C4-2B (cell line): ENCODE data around the gene ATG4B.

Source experiments
- H3K27ac ChIP-seq: fragments of 450-650 bp; 2 replicates; pipeline ENCODE4 v1.5.1; 2017
- ZFX ChIP-seq: fragments of 450-650 bp; IDR thresholded peaks from 2 replicates; pipeline ENCODE4 v1.6.1; 2017
- TF ChIP-seq, protein P1 (sequence below): fragments of 450-650 bp; conservative IDR thresholded peaks from 2 replicates; pipeline ENCODE4 v1.5.1; 2017; ENCODE audit warnings: mild to moderate bottlenecking

ATG4B gene

DNA sequence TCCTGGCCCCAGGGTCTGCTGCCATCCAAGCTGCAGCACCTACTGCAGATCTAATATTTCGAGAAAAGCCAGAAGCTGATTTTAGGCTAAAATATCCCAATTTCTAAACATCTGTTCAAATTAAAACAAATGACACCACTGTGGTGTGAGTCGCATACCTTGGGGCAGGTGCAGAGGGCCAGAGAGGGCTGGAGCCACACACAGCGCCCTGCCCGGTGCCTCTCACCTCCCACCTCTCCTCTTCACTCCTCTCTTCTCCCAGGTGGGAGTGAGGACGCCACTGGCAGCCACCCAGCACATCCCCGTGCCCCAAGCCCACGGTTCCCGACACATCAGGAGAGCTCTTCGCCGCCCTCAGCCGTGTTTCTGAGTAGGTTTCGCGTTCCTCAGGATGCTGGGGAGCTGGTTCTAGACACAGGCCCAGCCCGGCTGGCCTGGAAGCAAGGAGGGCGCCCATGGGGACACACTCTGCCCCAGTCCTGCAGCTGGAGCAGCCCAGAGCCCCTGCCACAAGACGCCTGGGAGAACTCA lies 21.9 kb upstream of the ATG4B start:
- TF ChIP-seq, protein P1, sequence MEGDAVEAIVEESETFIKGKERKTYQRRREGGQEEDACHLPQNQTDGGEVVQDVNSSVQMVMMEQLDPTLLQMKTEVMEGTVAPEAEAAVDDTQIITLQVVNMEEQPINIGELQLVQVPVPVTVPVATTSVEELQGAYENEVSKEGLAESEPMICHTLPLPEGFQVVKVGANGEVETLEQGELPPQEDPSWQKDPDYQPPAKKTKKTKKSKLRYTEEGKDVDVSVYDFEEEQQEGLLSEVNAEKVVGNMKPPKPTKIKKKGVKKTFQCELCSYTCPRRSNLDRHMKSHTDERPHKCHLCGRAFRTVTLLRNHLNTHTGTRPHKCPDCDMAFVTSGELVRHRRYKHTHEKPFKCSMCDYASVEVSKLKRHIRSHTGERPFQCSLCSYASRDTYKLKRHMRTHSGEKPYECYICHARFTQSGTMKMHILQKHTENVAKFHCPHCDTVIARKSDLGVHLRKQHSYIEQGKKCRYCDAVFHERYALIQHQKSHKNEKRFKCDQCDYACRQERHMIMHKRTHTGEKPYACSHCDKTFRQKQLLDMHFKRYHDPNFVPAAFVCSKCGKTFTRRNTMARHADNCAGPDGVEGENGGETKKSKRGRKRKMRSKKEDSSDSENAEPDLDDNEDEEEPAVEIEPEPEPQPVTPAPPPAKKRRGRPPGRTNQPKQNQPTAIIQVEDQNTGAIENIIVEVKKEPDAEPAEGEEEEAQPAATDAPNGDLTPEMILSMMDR, result no peak
- TF ChIP-seq ZFX, result no peak
- H3K27ac ChIP-seq, result peak overlapping the region; percentile 73; the same call in 1 of the 2 replicates

DNA sequence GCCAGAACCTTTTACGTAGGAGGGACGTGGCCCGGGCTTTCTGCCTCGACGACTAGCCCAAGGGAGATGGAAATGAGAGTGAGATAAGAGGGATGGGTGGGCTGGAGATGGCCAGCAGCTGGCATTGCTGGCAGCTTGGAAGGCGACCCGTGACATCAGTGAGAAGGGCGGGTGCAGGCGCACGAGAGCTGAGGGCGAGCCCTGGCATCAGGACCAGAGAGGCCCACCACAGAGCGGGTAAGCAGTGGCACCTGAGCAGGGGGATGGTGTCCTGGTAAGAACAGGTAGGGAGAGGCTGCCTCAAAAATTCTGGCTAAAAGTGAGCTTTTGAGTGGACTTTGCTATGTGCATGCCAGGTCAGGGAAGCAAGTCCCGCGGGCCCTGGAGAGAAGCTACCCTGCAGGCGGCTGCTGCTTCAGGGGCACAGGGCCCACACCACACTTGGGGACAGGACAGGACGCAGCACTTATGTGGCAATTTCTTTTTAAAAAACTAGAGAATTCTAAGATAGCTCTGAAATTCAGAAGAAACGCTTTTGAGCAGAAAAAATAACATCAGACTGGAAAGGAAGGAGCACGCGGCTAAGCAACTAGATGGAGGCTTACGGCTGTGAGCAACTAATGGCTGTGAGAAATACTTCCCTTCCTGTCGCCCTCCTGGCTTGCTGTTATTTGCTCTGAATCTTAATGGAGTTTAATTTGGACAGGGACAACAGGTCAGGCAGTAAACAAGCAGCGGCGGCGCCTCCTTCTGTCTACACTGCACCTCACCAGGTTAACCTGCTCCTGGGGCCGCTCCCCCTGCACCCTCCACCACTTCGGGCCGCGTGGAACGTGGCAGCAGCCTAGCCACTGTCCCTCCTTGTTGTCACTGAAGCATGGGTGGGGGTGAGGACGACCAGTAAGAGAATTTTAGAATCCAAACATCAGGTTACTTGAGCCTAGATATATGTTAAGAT lies 21.0 kb upstream of the ATG4B start:
- TF ChIP-seq ZFX, result no peak
- TF ChIP-seq, protein P1, result no peak
- H3K27ac ChIP-seq, result peak overlapping the region; percentile 73

GRCh38 chr2:241617431-241618154 lies 19.9 kb upstream of the ATG4B start:
- no peak for TF ChIP-seq ZFX
- TF ChIP-seq, protein P1, result no peak
- peak overlapping the region; percentile 73 for H3K27ac ChIP-seq

- H3K27ac ChIP-seq, result peak overlapping the region; percentile 73
- TF ChIP-seq, protein P1, result no peak
- no peak for TF ChIP-seq ZFX
These were observed 19.1 kb upstream of the ATG4B start for GRCh38 chr2:241618296-241618805.

DNA sequence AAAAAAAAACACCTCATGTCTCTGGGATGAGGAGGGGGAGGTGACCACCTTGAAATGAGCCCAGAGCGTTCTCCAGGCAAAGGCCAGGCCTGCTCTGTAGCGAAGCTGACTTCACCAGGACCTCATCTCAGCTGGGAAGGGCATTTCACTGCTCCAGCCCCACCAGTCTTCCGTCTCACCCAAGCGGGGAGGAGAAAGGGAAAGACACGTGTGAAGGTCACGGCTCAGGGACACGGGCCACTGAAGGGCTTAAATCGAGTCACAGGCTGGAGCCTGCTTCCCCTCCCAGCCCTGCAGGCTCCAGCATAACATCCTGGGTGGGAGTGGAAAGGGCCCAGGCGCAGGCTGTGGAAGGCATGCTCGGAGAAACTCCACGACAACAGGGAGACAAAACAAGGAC lies 18.7 kb upstream of the ATG4B start:
- peak overlapping the region; percentile 38 for H3K27ac ChIP-seq

GRCh38 chr2:241619597-241620418 lies 17.7 kb upstream of the ATG4B start:
- TF ChIP-seq, protein P1, result no peak
- TF ChIP-seq ZFX, result no peak

More for the DNA sequence above, 18.7 kb upstream of the ATG4B start:
- TF ChIP-seq, protein P1, result no peak
- no peak for TF ChIP-seq ZFX

More at GRCh38 chr2:241619597-241620418, 17.7 kb upstream of the ATG4B start:
- no peak overlapping the region for H3K27ac ChIP-seq
